GM12878 (cell line): ENCODE results near the gene LEPR. TPM values are rescaled to one million over a fixed set of nuclear protein-coding genes. Genes with fewer than 3 reads are reported as not detected.

Source experiments
- ATAC-seq: fragments of 200-7000 bp; cut with Tn5 transposase; 3 replicates; pipeline ENCODE4 v1.9.1; 2020; ENCODE audit warnings: mild to moderate bottlenecking, moderate library complexity
- BruUV-seq: library from RNA; stranded (reverse); fragments of 400-500 nt; replicated peaks from 2 replicates; lab custom pipeline; 2021; lab: Mats Ljungman, UMichigan
- CTCF ChIA-PET: fragments of 300-600 bp; sonication (Branson Sonifier 250); formaldehyde crosslinking; extraction: SDS; loops from one replicate; lab custom pipeline; 2021; ENCODE audit warnings: inconsistent platforms; lab: Yijun Ruan, JAX
- POLR2A ChIA-PET: fragments of 350-600 bp; formaldehyde crosslinking; extraction: SDS; loops from one replicate; lab custom pipeline; 2021; ENCODE audit warnings: inconsistent platforms; lab: Charles Lee
- RAD21 ChIA-PET: fragments of 300-600 bp; sonication (Branson Sonifier 250); formaldehyde crosslinking; loops from one replicate; lab custom pipeline; 2023; ENCODE audit warnings: antibody characterized with exemption; ENCODE audit not compliant: unreplicated experiment; lab: Charles Lee
- SMC1A ChIA-PET: fragments of 300-600 bp; sonication (Branson Sonifier 250); formaldehyde crosslinking; loops from one replicate; lab custom pipeline; 2023; ENCODE audit not compliant: unreplicated experiment, uncharacterized antibody; lab: Charles Lee
- DNase-seq: peaks from one replicate; pipeline ENCODE4 v3.0.0-alpha.2; 2011; ENCODE audit warnings: low read depth, low spot score
- FAIRE-seq: peaks from 3 replicates; lab custom pipeline; 2011; peaks lifted over from hg19 to GRCh38; lab: Jason Lieb, UNC
- H2AFZ ChIP-seq: 2 replicates; pipeline ENCODE4 v1.6.0; 2011; ENCODE audit warnings: low read depth, low read length, control low read depth; ENCODE audit not compliant: control insufficient read depth
- H3K27ac ChIP-seq: 2 replicates; pipeline ENCODE4 v1.5.1; 2011; ENCODE audit warnings: control low read depth; ENCODE audit not compliant: control insufficient read depth, insufficient read depth
- H3K27me3 ChIP-seq, 2 experiments: replicated peaks in 1 of 2; 2 replicates each; pipeline versions ENCODE4 v1.6.0 to v1.6.1; 2011; ENCODE audit warnings: low read length in 1 of 2; ENCODE audit not compliant: control insufficient read depth in 2 of 2, insufficient read depth in 2 of 2
- H3K36me3 ChIP-seq, 2 experiments: 2 replicates each; pipeline ENCODE4 v1.5.1; 2011; ENCODE audit warnings: low read length in 1 of 2; ENCODE audit not compliant: control insufficient read depth in 2 of 2, insufficient read depth in 2 of 2
- H3K4me1 ChIP-seq: 2 replicates; pipeline ENCODE4 v1.6.1; 2011; ENCODE audit warnings: mild to moderate bottlenecking, low read length, moderate library complexity, mixed read lengths; ENCODE audit not compliant: control insufficient read depth, insufficient read depth
- H3K4me2 ChIP-seq: 2 replicates; pipeline ENCODE4 v1.6.0; 2011; ENCODE audit warnings: control low read depth; ENCODE audit not compliant: control insufficient read depth, insufficient read depth
- H3K4me3 ChIP-seq: fragments of 200-600 bp; sonication (generic); 2 replicates; pipeline ENCODE4 v1.5.1; 2016
- H3K79me2 ChIP-seq: 2 replicates; pipeline ENCODE4 v1.6.0; 2011; ENCODE audit warnings: low read length; ENCODE audit not compliant: control insufficient read depth, insufficient read depth
- H3K9ac ChIP-seq: 2 replicates; pipeline ENCODE4 v1.8.0; 2011; ENCODE audit warnings: low read length, control low read depth, mixed read lengths; ENCODE audit not compliant: control insufficient read depth, insufficient read depth
- H3K9me3 ChIP-seq: replicated peaks from 3 replicates; pipeline ENCODE4 v1.5.1; 2011; ENCODE audit warnings: mild to moderate bottlenecking, low read length; ENCODE audit not compliant: control insufficient read depth, insufficient read depth
- H4K20me1 ChIP-seq: 2 replicates; pipeline ENCODE4 v1.6.0; 2011; ENCODE audit not compliant: control insufficient read depth, insufficient read depth
- ATF2 ChIP-seq: IDR thresholded peaks from 2 replicates; pipeline ENCODE4 v1.6.1; 2012; ENCODE audit warnings: low read length, inconsistent platforms
- ESRRA ChIP-seq: IDR thresholded peaks from 2 replicates; pipeline ENCODE4 v1.6.1; 2012; ENCODE audit warnings: mild to moderate bottlenecking, low read length, improper control_type of control experiment
- MLLT1 ChIP-seq: fragments of 450-650 bp; IDR thresholded peaks from 2 replicates; pipeline ENCODE4 v1.6.1; 2016; ENCODE audit warnings: mild to moderate bottlenecking
- WGBS: methylation state at CpG from one replicate; pipeline ENCODE4 v1.1.6; 2016; ENCODE audit warnings: low lambda C conversion rate; ENCODE audit not compliant: insufficient replicate concordance, insufficient coverage; ENCODE audit errors: missing lambda C conversion rate; 5-methylcytosine and 5-hydroxymethylcytosine counted together
- in situ Hi-C: fragments of 300-500 bp; cut with MboI; formaldehyde crosslinking; loops from 9 replicates; pipeline ENCODE4 v1.14.3; 2018; ENCODE audit warnings: mixed read lengths
- intact Hi-C: fragments of 100-400 bp; cut with micrococcal nuclease; formaldehyde crosslinking; loops from one replicate; pipeline ENCODE4 v1.14.2; 2022; ENCODE audit not compliant: unreplicated experiment
- polyA plus RNA-seq, 11 experiments: library from polyadenylated mRNA; depleted of rRNA in 4 of 11; unstranded in 6 of 11; stranded (reverse) in 5 of 11; fragments of >200 nt; fragmentation: Nextera tagmentation in 4 of 11; fragmentation: Illumina TruSeq in 1 of 11; extraction: Ambion mirVana in 4 of 11; extraction: Trizol in 1 of 11; gene quantifications; 1 replicate in 1 of 11; 2 replicates in 10 of 11; pipeline versions ENCODE4 v1.2.1 to v1.2.3, GENCODE V29; 2011 to 2016; ENCODE audit warnings: inconsistent platforms in 2 of 11, missing spikeins in 2 of 11, low read depth in 1 of 11
- total RNA-seq, 4 experiments: library from RNA; depleted of rRNA in 3 of 4; stranded (reverse); fragments of >200 nt in 3 of 4; fragmentation: Illumina TruSeq in 1 of 4; extraction: Trizol in 1 of 4; gene quantifications; 2 replicates each; pipeline versions ENCODE4 v1.2.1 to v1.2.3, GENCODE V29; 2013 to 2021

The LEPR gene
- total and polyA plus RNA-seq, 10 of the 15 experiments (the other 5 are each of a cell fraction or from before 2014, with no cell fraction given) = 0.49 to 3.7 (median 1.2) TPM

- ChIA-PET SMC1A (interaction anchor here (1.4 kb wide), 1 partner anchor 136 kb away, joined by 3 read pairs; no protein-coding TSS in a partner anchor), CTCF (no interaction called here), POLR2A (no interaction called here), RAD21 (no interaction called here)
- H3K9me3 ChIP-seq = no peaks in the 10 kb centered on the region
- TF ChIP-seq ESRRA (no peak), MLLT1 (no peak), ATF2 (no peak)
- no peaks in the 10 kb centered on the region for H3K27me3 ChIP-seq
- H3K4me2 ChIP-seq = no peak overlapping the region
- in situ Hi-C loops = no loop called here
- no peaks in the 10 kb centered on the region for H3K36me3 ChIP-seq
- no peak for ATAC-seq
- FAIRE-seq = no peak
- intact Hi-C loops = no loop called here
- no peak overlapping the region for H3K9ac ChIP-seq
- no peak for DNase-seq
- no peaks in the 10 kb centered on the region for H3K79me2 ChIP-seq
- BruUV-seq = no TSS peak
- 47% methylated on average over 1 of the region's 1 CpG for WGBS
- H4K20me1 ChIP-seq = no peaks in the 10 kb centered on the region
- no peak overlapping the region for H3K27ac ChIP-seq
- no peaks in the 10 kb centered on the region for H3K4me1 ChIP-seq
- H2AFZ ChIP-seq = no peak overlapping the region
- no peak overlapping the region for H3K4me3 ChIP-seq
Measured at GRCh38 chr1:65372557-65372956, 47.9 kb upstream of the LEPR start.
